Measurements from ENCODE around the gene PNRC2. TPM values are rescaled to one million over a fixed set of nuclear protein-coding genes. Genes with fewer than 3 reads are reported as not detected.

The PNRC2 gene
- 243 TPM for total RNA-seq

- no peaks in the 10 kb centered on the region for H3K27me3 ChIP-seq (ENCODE audit: insufficient read depth, low read length)
- H3K4me1 ChIP-seq (ENCODE audit: insufficient read depth, low read length), result peaks cover 52% of the 10 kb centered on the region
- H3K9me3 ChIP-seq (ENCODE audit: low read depth, low read length), result no peaks in the 10 kb centered on the region
- peak within 1 kb of the TSS; percentile 79 for H3K4me3 ChIP-seq (ENCODE audit: low read length)
Observed at GRCh38 chr1:23959461-23960290, at the start of gene PNRC2. PNRC2 (plus strand) TSS chr1:23959828; CDS start chr1:23961458, 1,630 bp downstream.

- H3K4me1 ChIP-seq (ENCODE audit: insufficient read depth, low read length), result peaks cover 83% of the 10 kb centered on the region
- no peak overlapping the region for H3K4me3 ChIP-seq (ENCODE audit: low read length)
- no peaks in the 10 kb centered on the region for H3K27me3 ChIP-seq (ENCODE audit: insufficient read depth, low read length)
- H3K9me3 ChIP-seq (ENCODE audit: low read depth, low read length), result no peaks in the 10 kb centered on the region
Observed at GRCh38 chr1:23910144-23910543, 49.5 kb upstream of the PNRC2 start.

- no peaks in the 10 kb centered on the region for H3K27me3 ChIP-seq (ENCODE audit: insufficient read depth, low read length)
- no peak overlapping the region for H3K4me3 ChIP-seq (ENCODE audit: low read length)
- no peaks in the 10 kb centered on the region for H3K9me3 ChIP-seq (ENCODE audit: low read depth, low read length)
- peaks cover 84% of the 10 kb centered on the region for H3K4me1 ChIP-seq (ENCODE audit: insufficient read depth, low read length)
Observed at GRCh38 chr1:23910553-23911246, 48.9 kb upstream of the PNRC2 start.

- no peaks in the 10 kb centered on the region for H3K9me3 ChIP-seq (ENCODE audit: low read depth, low read length)
- H3K4me1 ChIP-seq (ENCODE audit: insufficient read depth, low read length), result peaks cover 84% of the 10 kb centered on the region
- no peaks in the 10 kb centered on the region for H3K27me3 ChIP-seq (ENCODE audit: insufficient read depth, low read length)
- H3K4me3 ChIP-seq (ENCODE audit: low read length), result peak overlapping the region; percentile 40
Observed at GRCh38 chr1:23911921-23912320, 47.7 kb upstream of the PNRC2 start.

- Histone ChIP-seq H3K27me3 (ENCODE audit: insufficient read depth, low read length) (no peaks in the 10 kb centered on the region), H3K4me1 (ENCODE audit: insufficient read depth, low read length) (peaks cover 72% of the 10 kb centered on the region), H3K9me3 (ENCODE audit: low read depth, low read length) (no peaks in the 10 kb centered on the region), H3K4me3 (ENCODE audit: low read length) (peak within 1 kb of the TSS; percentile 40)
Observed at GRCh38 chr1:23913212-23913880, 46.3 kb upstream of the PNRC2 start, which contains the start of gene CNR2. CNR2 (minus strand) TSS chr1:23913362; CDS start chr1:23875617, 37,745 bp downstream.

- Histone ChIP-seq H3K4me1 (ENCODE audit: insufficient read depth, low read length) (peaks cover 60% of the 10 kb centered on the region), H3K9me3 (ENCODE audit: low read depth, low read length) (no peaks in the 10 kb centered on the region), H3K4me3 (ENCODE audit: low read length) (no peak overlapping the region), H3K27me3 (ENCODE audit: insufficient read depth, low read length) (no peaks in the 10 kb centered on the region)
Observed at GRCh38 chr1:23914921-23915320, 44.7 kb upstream of the PNRC2 start.

- H3K4me3 ChIP-seq (ENCODE audit: low read length), result no peak overlapping the region
- H3K4me1 ChIP-seq (ENCODE audit: insufficient read depth, low read length), result peaks cover 60% of the 10 kb centered on the region
Observed at GRCh38 chr1:23915466-23915865, 44.2 kb upstream of the PNRC2 start.

GRCh38 chr1:23916209-23917131 lies 43.2 kb upstream of the PNRC2 start:
- no peaks in the 10 kb centered on the region for H3K27me3 ChIP-seq (ENCODE audit: insufficient read depth, low read length)
- peaks cover 53% of the 10 kb centered on the region for H3K4me1 ChIP-seq (ENCODE audit: insufficient read depth, low read length)
- H3K4me3 ChIP-seq (ENCODE audit: low read length), result no peak overlapping the region
- H3K9me3 ChIP-seq (ENCODE audit: low read depth, low read length), result no peaks in the 10 kb centered on the region

More at GRCh38 chr1:23915466-23915865, 44.2 kb upstream of the PNRC2 start:
- Histone ChIP-seq H3K9me3 (ENCODE audit: low read depth, low read length) (no peaks in the 10 kb centered on the region), H3K27me3 (ENCODE audit: insufficient read depth, low read length) (no peaks in the 10 kb centered on the region)

GRCh38 chr1:23922321-23922943 lies 37.2 kb upstream of the PNRC2 start:
- H3K27me3 ChIP-seq (ENCODE audit: insufficient read depth, low read length), result no peaks in the 10 kb centered on the region
- no peaks in the 10 kb centered on the region for H3K9me3 ChIP-seq (ENCODE audit: low read depth, low read length)
- H3K4me3 ChIP-seq (ENCODE audit: low read length), result no peak overlapping the region
- peaks cover 12% of the 10 kb centered on the region for H3K4me1 ChIP-seq (ENCODE audit: insufficient read depth, low read length)

- no peaks in the 10 kb centered on the region for H3K27me3 ChIP-seq (ENCODE audit: insufficient read depth, low read length)
- H3K9me3 ChIP-seq (ENCODE audit: low read depth, low read length), result no peaks in the 10 kb centered on the region
- no peak overlapping the region for H3K4me3 ChIP-seq (ENCODE audit: low read length)
- H3K4me1 ChIP-seq (ENCODE audit: insufficient read depth, low read length), result peaks cover 12% of the 10 kb centered on the region
Observed at GRCh38 chr1:23923592-23924499, 35.8 kb upstream of the PNRC2 start.

- peaks cover 11% of the 10 kb centered on the region for H3K4me1 ChIP-seq (ENCODE audit: insufficient read depth, low read length)
- H3K4me3 ChIP-seq (ENCODE audit: low read length), result no peak overlapping the region
- no peaks in the 10 kb centered on the region for H3K27me3 ChIP-seq (ENCODE audit: insufficient read depth, low read length)
- no peaks in the 10 kb centered on the region for H3K9me3 ChIP-seq (ENCODE audit: low read depth, low read length)
Observed at GRCh38 chr1:23924601-23925000, 35.0 kb upstream of the PNRC2 start.

GRCh38 chr1:23925279-23925678 lies 34.3 kb upstream of the PNRC2 start:
- Histone ChIP-seq H3K9me3 (ENCODE audit: low read depth, low read length) (no peaks in the 10 kb centered on the region), H3K4me1 (ENCODE audit: insufficient read depth, low read length) (peaks cover 5% of the 10 kb centered on the region), H3K27me3 (ENCODE audit: insufficient read depth, low read length) (no peaks in the 10 kb centered on the region), H3K4me3 (ENCODE audit: low read length) (no peak overlapping the region)

- H3K4me3 ChIP-seq (ENCODE audit: low read length), result no peak overlapping the region
- H3K9me3 ChIP-seq (ENCODE audit: low read depth, low read length), result no peaks in the 10 kb centered on the region
- no peaks in the 10 kb centered on the region for H3K27me3 ChIP-seq (ENCODE audit: insufficient read depth, low read length)
Observed at GRCh38 chr1:23927097-23927496, 32.5 kb upstream of the PNRC2 start.

More at GRCh38 chr1:23927097-23927496, 32.5 kb upstream of the PNRC2 start:
- H3K4me1 ChIP-seq (ENCODE audit: insufficient read depth, low read length), result peaks cover 9% of the 10 kb centered on the region

Data from mononuclear cell (primary cell).